ENCODE measurements around the gene CRMP1. TPM values are rescaled to one million over a fixed set of nuclear protein-coding genes. Genes with fewer than 3 reads are reported as not detected.
"Not testable (repeated sequence)": the region's sequence is repeated elsewhere in the genome, so short reads cannot be mapped to it uniquely, and the experiment has no call there.

CRMP1 gene
- total RNA-seq, 4 donors from 2014 or later: 0.28 to 1.9 (median 0.44) TPM; not detected in 1

DNA sequence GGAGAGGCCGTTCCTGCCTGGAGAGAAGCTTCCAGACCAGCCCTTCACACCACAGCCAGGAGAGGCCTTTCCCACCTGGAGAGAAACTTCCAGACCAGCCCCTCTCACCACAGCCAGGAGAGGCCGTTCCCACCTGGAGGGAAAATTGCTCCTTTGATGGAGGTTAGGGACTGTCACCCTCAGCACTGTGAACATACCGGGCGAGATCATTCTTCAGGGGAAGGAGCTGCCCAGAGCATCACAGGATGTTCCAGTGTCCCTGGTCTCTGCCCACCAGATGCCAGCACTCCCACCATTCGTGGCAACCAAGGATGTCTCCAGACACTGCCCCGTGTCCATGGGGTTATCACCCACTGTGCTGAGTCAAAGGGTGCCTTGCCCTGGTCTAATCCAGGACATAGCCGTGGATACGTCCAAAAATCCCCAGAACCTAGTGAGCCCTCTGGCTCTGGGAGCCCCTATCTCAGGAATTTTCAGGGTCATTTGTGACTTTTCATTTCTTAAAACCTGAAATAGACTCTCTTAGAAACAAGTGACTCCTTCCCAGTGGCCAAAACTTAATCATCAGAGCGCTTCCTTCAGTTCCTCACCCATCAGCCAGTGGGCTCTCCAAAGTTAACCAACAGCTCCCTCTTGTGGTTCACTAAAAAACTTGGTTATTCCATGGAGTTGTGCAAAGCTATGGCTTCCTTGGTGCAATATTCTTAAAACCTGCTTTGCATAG lies 80.2 kb downstream of the CRMP1 start:
- DNase-seq (ENCODE audit: low spot score): no peak
- TF ChIP-seq, protein P1, sequence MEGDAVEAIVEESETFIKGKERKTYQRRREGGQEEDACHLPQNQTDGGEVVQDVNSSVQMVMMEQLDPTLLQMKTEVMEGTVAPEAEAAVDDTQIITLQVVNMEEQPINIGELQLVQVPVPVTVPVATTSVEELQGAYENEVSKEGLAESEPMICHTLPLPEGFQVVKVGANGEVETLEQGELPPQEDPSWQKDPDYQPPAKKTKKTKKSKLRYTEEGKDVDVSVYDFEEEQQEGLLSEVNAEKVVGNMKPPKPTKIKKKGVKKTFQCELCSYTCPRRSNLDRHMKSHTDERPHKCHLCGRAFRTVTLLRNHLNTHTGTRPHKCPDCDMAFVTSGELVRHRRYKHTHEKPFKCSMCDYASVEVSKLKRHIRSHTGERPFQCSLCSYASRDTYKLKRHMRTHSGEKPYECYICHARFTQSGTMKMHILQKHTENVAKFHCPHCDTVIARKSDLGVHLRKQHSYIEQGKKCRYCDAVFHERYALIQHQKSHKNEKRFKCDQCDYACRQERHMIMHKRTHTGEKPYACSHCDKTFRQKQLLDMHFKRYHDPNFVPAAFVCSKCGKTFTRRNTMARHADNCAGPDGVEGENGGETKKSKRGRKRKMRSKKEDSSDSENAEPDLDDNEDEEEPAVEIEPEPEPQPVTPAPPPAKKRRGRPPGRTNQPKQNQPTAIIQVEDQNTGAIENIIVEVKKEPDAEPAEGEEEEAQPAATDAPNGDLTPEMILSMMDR (IDR thresholded peaks at IDR 0.05): no peak
- no peak for ATAC-seq (ENCODE audit: low FRiP score)

DNA sequence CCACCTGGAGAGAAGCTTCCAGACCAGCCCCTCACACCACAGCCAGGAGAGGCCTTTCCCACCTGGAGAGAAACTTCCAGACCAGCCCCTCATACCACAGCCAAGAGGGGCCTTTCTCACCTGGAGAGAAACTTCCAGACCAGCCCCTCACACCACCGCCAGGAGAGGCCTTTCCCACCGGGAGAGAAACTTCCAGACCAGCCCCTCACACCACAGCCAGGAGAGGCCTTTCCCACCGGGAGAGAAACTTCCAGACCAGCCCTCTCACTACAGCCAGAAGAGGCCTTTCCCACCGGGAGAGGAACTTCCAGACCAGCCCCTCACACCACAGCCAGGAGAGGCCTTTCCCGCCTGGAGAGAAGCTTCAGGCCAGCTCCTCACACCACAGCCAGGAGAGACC lies 80.8 kb downstream of the CRMP1 start:
- not testable (repeated sequence) for ATAC-seq (ENCODE audit: low FRiP score); DNase-seq (ENCODE audit: low spot score)

DNA sequence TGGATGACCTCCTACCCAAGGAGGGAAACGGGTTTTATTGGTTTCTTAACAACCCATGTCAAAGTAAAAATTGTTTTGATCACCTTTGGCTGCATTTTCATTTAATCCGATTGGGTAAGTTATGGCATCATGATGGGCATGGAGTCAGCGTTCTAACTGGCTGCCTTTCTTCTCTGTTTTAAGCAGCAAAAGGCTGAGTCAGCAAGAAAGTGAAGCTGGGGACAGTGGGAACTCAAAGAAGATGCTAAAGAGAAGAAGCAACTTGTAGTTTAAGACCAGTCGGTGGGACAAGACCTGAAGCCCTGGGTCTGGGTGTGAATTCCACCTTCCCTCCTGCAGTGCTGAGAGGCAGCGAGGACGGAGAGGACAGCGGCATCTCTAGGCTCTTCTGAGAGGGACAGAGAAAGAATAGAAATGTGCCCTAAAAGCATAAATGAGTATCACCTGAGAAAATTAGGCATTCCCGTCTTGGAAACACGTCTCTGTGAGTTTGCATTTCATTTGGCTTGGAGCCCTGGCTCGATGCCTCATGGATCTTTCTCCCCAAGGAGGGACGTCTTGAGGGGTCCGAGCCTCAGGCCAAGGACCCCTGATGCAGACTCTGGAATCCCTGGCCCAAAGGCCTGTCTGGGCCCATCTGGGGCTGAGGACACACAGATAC lies 82.0 kb downstream of the CRMP1 start:
- DNase-seq (ENCODE audit: low spot score): no peak
- TF ChIP-seq, protein P1 (IDR thresholded peaks at IDR 0.05): no peak
- no peak for ATAC-seq (ENCODE audit: low FRiP score)

DNA sequence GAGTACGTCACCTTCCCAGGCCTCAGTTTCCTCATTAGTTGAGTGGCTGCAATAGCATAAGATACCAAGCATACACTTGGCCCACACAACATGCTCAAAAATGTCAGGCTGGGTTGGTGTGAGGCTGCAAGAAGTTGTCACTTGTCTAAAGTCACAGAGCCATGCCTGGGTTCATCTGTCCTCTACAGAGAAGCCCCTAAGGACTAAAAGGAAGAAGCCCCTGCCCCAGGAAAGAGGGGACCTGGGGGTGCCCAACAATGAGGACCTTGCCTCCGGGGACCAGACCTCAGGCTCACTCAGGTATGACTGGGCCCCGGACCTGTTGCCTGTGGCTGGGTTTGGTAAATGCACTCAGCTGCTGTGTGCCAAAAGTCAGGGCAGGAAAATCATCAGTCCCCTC lies 82.7 kb downstream of the CRMP1 start:
- TF ChIP-seq, protein P1 (IDR thresholded peaks at IDR 0.05): no peak
- no peak for DNase-seq (ENCODE audit: low spot score)

DNA sequence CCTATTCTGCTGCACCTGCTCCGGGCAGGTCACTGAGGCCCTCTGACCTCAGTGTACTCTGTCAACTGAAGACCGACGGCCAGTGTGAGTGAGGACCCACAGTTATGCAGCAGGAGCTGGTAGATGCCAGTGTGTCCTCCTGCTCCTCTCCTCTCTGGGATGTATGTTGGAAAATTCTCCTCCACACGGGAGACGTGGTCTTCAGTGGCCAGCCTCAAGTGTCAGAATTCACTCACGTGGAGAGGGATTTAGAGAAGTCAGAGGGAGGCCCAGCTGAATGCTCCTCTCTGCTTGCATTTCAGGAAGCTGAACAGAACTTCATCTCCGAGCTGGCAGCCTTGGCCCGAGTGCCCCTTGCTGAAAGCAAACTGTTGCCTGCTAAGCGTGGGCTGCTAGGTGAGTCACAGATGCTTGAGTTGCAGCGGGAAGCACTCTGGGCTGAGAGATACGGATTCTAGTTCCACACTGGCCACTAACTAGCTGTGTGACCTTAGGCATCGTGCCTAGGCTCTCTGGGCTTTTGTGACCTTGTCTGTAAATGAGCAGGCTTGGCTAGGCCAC lies 83.6 kb downstream of the CRMP1 start:
- DNase-seq (ENCODE audit: low spot score): no peak
- ATAC-seq (ENCODE audit: low FRiP score): no peak
- TF ChIP-seq, protein P1 (IDR thresholded peaks at IDR 0.05): no peak

More for the DNA sequence above, 82.7 kb downstream of the CRMP1 start:
- no peak for ATAC-seq (ENCODE audit: low FRiP score)

DNA sequence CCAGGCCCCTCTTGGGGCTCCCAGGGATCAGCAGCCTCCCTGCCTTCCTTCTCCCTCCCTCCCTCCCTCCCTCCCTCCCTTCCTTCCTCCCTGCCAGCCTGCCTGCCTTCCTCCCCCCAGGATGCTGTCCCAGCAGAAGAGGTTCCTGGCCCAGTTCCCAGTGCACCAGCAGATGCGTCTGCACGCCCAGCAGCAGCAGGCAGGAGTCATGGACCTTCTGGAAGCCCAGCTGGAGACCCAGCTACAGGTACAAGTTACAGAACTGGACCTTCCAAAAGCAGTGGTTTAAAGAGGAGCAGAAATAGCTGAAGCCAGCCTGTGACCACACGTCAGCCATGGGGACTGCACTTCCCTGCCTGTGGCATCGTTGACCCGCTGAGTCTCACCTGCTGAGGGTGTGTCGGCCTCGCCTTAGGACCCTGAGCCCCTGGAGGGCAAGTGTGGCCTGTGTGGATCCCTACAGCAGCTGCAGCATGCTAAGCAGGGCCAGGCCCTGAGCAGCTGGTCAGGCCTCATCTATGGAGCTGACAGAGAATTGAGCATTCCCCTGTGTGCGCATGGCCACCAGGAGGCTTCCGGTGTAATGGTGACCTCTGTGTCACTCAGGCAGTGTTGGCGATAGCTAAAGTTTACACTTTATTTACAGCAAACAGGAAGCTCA lies 84.7 kb downstream of the CRMP1 start:
- DNase-seq (ENCODE audit: low spot score) (no peak), ATAC-seq (ENCODE audit: low FRiP score) (no peak)
- TF ChIP-seq, protein P1 (IDR thresholded peaks at IDR 0.05): no peak

DNA sequence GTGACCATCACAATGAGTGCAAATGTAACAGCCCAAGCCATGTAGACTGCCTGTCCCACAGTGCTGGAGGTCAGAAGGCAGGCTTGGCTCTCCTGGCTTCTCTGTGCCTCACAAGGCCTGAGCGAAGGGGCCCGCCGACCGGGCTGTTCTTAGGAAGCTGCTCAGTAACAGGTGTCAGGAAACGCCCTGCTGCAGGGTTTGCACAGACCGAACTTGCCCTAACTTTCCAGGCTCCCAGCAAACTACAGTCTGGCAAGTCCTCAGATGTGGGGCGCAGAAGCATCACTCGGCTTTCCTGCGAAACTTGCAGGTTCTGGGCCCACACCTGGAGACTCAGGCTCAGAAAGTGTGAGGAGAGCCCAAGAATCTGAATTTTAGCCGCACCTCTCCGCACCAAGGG lies 87.6 kb downstream of the CRMP1 start:
- DNase-seq (ENCODE audit: low spot score) (no peak), ATAC-seq (ENCODE audit: low FRiP score) (no peak)
- TF ChIP-seq, protein P1 (IDR thresholded peaks at IDR 0.05): no peak

Data from omental fat pad (tissue), 4 donors.